ENCODE measurements around the gene RELN. TPM values are rescaled to one million over a fixed set of nuclear protein-coding genes. Genes with fewer than 3 reads are reported as not detected.

RELN gene
- total RNA-seq, 1 donor from 2014 or later, result 7.1 TPM

- Histone ChIP-seq H3K36me3 (ENCODE audit: control insufficient read depth, insufficient read depth, low read length) (no peaks in the 10 kb centered on the region), H3K4me3 (ENCODE audit: low read depth, low read length) (no peak overlapping the region), H3K27me3 (ENCODE audit: control insufficient read depth, insufficient read depth, low read length) (no peaks in the 10 kb centered on the region)
- no peak for DNase-seq (ENCODE audit: low read depth)
- TF ChIP-seq, protein P1, sequence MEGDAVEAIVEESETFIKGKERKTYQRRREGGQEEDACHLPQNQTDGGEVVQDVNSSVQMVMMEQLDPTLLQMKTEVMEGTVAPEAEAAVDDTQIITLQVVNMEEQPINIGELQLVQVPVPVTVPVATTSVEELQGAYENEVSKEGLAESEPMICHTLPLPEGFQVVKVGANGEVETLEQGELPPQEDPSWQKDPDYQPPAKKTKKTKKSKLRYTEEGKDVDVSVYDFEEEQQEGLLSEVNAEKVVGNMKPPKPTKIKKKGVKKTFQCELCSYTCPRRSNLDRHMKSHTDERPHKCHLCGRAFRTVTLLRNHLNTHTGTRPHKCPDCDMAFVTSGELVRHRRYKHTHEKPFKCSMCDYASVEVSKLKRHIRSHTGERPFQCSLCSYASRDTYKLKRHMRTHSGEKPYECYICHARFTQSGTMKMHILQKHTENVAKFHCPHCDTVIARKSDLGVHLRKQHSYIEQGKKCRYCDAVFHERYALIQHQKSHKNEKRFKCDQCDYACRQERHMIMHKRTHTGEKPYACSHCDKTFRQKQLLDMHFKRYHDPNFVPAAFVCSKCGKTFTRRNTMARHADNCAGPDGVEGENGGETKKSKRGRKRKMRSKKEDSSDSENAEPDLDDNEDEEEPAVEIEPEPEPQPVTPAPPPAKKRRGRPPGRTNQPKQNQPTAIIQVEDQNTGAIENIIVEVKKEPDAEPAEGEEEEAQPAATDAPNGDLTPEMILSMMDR (IDR thresholded peaks at IDR 0.05; ENCODE audit: insufficient read depth, low read length, poor library complexity, severe bottlenecking), result no peak
Observed at GRCh38 chr7:103924184-103924583, 65.3 kb downstream of the RELN start.

- Histone ChIP-seq H3K36me3 (ENCODE audit: control insufficient read depth, insufficient read depth, low read length) (no peaks in the 10 kb centered on the region), H3K4me3 (ENCODE audit: low read depth, low read length) (no peak overlapping the region), H3K27me3 (ENCODE audit: control insufficient read depth, insufficient read depth, low read length) (no peaks in the 10 kb centered on the region)
- TF ChIP-seq, protein P1 (IDR thresholded peaks at IDR 0.05; ENCODE audit: insufficient read depth, low read length, poor library complexity, severe bottlenecking), result no peak
- DNase-seq (ENCODE audit: low read depth), result no peak
Observed at GRCh38 chr7:103922407-103922806, 67.1 kb downstream of the RELN start.

- H3K36me3 ChIP-seq (ENCODE audit: control insufficient read depth, insufficient read depth, low read length), result no peaks in the 10 kb centered on the region
- TF ChIP-seq, protein P1 (IDR thresholded peaks at IDR 0.05; ENCODE audit: insufficient read depth, low read length, poor library complexity, severe bottlenecking), result no peak
- no peak for DNase-seq (ENCODE audit: low read depth)
- no peak overlapping the region for H3K4me3 ChIP-seq (ENCODE audit: low read depth, low read length)
- H3K27me3 ChIP-seq (ENCODE audit: control insufficient read depth, insufficient read depth, low read length), result no peaks in the 10 kb centered on the region
Observed at GRCh38 chr7:103921692-103922091, 67.8 kb downstream of the RELN start.

GRCh38 chr7:103919272-103919868, 70.1 kb downstream of the RELN start:
- no peak overlapping the region for H3K4me3 ChIP-seq (ENCODE audit: low read depth, low read length)
- no peaks in the 10 kb centered on the region for H3K27me3 ChIP-seq (ENCODE audit: control insufficient read depth, insufficient read depth, low read length)
- TF ChIP-seq, protein P1 (IDR thresholded peaks at IDR 0.05; ENCODE audit: insufficient read depth, low read length, poor library complexity, severe bottlenecking), result no peak
- no peaks in the 10 kb centered on the region for H3K36me3 ChIP-seq (ENCODE audit: control insufficient read depth, insufficient read depth, low read length)
- no peak for DNase-seq (ENCODE audit: low read depth)

- Histone ChIP-seq H3K36me3 (ENCODE audit: control insufficient read depth, insufficient read depth, low read length) (no peaks in the 10 kb centered on the region), H3K27me3 (ENCODE audit: control insufficient read depth, insufficient read depth, low read length) (no peaks in the 10 kb centered on the region), H3K4me3 (ENCODE audit: low read depth, low read length) (no peak overlapping the region)
- TF ChIP-seq, protein P1 (IDR thresholded peaks at IDR 0.05; ENCODE audit: insufficient read depth, low read length, poor library complexity, severe bottlenecking), result no peak
- DNase-seq (ENCODE audit: low read depth), result no peak
Observed at GRCh38 chr7:103918631-103919271, 70.7 kb downstream of the RELN start.
